ENCODE measurements around the gene KRT84. TPM values are rescaled to one million over a fixed set of nuclear protein-coding genes. Genes with fewer than 3 reads are reported as not detected.

KRT84 gene
- total and polyA plus RNA-seq, 11 donors, result not detected

GRCh38 chr12:52360106-52360662 lies 25.3 kb downstream of the KRT84 start:
- WGBS, 4 donors, result 81 to 87% (median 83%) methylated on average over 7 of the region's 7 CpGs
- Histone ChIP-seq H3K9me3 (no peaks in the 10 kb centered on the region), H3K4me3 (no peak overlapping the region), H3K27me3 (peaks cover 0 to 32% (median 3%) of the 10 kb centered on the region in 9 donors), H3K27ac (no peak overlapping the region), H3K4me1 (no peaks in the 10 kb centered on the region), H3K36me3 (no peaks in the 10 kb centered on the region)
- DNase-seq (no peak), ATAC-seq (no peak)
- intact Hi-C loops (cut with DNase I), result no loop called here
- TF ChIP-seq POLR2A (IDR thresholded peaks at IDR 0.05), result no peak
- TF ChIP-seq, protein P1, sequence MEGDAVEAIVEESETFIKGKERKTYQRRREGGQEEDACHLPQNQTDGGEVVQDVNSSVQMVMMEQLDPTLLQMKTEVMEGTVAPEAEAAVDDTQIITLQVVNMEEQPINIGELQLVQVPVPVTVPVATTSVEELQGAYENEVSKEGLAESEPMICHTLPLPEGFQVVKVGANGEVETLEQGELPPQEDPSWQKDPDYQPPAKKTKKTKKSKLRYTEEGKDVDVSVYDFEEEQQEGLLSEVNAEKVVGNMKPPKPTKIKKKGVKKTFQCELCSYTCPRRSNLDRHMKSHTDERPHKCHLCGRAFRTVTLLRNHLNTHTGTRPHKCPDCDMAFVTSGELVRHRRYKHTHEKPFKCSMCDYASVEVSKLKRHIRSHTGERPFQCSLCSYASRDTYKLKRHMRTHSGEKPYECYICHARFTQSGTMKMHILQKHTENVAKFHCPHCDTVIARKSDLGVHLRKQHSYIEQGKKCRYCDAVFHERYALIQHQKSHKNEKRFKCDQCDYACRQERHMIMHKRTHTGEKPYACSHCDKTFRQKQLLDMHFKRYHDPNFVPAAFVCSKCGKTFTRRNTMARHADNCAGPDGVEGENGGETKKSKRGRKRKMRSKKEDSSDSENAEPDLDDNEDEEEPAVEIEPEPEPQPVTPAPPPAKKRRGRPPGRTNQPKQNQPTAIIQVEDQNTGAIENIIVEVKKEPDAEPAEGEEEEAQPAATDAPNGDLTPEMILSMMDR (IDR thresholded peaks at IDR 0.05), result no peak

GRCh38 chr12:52359621-52360061 lies 25.8 kb downstream of the KRT84 start:
- Histone ChIP-seq H3K27ac (no peak overlapping the region), H3K36me3 (no peaks in the 10 kb centered on the region), H3K27me3 (peaks cover 0 to 36% (median 3%) of the 10 kb centered on the region in 9 donors), H3K4me3 (no peak overlapping the region), H3K9me3 (no peaks in the 10 kb centered on the region), H3K4me1 (no peaks in the 10 kb centered on the region)
- TF ChIP-seq, protein P1 (IDR thresholded peaks at IDR 0.05), result no peak
- TF ChIP-seq POLR2A (IDR thresholded peaks at IDR 0.05), result no peak
- intact Hi-C loops (cut with DNase I), result no loop called here
- no peak for DNase-seq
- no peak for ATAC-seq
- WGBS, 4 donors, result 71 to 79% (median 74%) methylated on average over 5 of the region's 5 CpGs

DNA sequence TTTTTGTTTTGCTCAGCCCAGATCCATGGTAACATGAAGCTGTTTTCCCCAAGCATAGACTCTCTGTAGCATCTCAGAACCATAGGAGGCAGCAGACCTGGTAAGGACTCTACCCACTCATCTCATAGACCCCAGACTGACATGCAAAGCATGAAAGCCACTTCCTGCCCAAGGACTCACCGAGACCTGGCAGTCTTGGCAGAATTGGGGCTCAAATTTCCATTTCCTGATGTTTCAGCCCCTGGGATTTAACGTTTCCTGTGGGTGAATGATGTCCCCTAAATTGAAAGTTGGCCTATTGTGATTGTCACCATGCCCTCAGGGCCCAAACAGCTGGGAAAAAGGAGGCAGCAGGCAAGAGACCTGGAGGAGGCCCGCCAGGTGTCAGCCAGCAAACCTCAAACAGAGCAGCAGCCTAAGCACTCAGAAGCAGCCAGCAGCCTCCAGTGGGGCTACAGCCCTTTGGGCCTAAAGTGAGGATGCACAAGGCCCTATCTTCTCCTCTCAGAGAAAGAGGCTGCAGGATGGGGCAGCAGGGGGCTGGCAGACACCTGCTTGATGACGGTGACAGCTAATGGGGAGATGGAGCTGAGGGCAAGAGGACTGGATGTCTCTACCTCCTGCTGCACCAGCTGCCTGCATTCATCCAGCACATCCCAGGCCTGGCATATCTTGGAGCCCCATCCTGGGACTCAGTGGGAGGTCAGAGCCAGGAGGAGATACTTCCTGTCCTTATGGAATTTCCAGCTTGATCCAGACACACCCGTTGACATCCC lies 26.7 kb downstream of the KRT84 start:
- no peak for DNase-seq
- intact Hi-C loops (cut with DNase I), result no loop called here
- WGBS, 4 donors, result 68 to 73% (median 68%) methylated on average over 5 of the region's 5 CpGs
- Histone ChIP-seq H3K9me3 (no peaks in the 10 kb centered on the region), H3K27me3 (peaks cover 0 to 44% (median 2%) of the 10 kb centered on the region in 9 donors), H3K27ac (no peak overlapping the region), H3K36me3 (no peaks in the 10 kb centered on the region), H3K4me1 (no peaks in the 10 kb centered on the region), H3K4me3 (no peak overlapping the region)
- TF ChIP-seq POLR2A (IDR thresholded peaks at IDR 0.05), result no peak
- TF ChIP-seq, protein P1 (IDR thresholded peaks at IDR 0.05), result no peak
- ATAC-seq, result no peak

DNA sequence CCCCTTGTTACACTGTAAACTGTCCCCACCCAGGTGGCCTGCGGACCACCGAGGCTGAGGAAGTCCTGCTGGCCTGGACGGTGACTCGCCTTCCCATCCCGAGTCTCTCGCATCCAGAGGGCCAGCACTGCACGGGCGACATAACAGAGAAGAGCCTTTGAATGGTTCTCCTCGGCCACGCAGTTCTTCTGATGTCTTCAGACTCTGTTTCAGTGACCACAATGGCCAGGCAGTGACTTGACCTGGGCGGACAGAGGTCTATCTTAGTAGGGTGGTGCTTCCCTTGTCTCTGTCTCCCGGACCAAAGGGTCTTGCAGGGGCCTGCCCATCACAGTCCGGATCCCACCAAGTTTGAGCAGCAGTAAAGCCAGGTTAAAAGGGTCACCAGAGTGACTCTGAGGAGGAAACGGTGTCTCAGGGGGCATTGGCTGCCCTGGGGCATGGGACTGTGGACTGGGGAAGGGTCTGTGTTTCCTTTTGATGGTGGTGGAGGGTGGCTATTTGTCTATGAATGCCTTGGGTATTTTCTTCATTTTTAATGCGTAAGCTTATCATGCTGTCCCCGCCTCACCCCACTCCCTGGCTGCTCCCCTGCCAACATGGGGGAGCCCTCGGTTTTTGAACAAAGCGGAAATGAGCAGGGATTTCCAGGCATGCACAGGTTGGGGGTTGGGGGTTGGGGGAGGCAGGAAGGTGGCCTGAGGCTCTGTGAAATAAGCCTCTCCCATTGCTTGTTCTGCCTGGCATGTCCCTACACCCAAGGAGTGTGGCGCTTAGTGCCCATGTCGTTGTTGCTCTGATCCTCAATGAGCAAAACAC lies 28.5 kb downstream of the KRT84 start:
- Histone ChIP-seq H3K27me3 (peaks cover 0 to 47% (median 2%) of the 10 kb centered on the region in 9 donors), H3K36me3 (no peaks in the 10 kb centered on the region), H3K4me1 (no peaks in the 10 kb centered on the region), H3K4me3 (no peak overlapping the region), H3K9me3 (no peaks in the 10 kb centered on the region), H3K27ac (no peak overlapping the region)
- 88 to 94% (median 90%) methylated on average over 18 to 20 of the region's 20 CpGs for WGBS, 4 donors
- no peak for DNase-seq
- intact Hi-C loops (cut with DNase I), result no loop called here
- no peak for TF ChIP-seq POLR2A (IDR thresholded peaks at IDR 0.05)
- TF ChIP-seq, protein P1 (IDR thresholded peaks at IDR 0.05), result no peak
- no peak for ATAC-seq
